HepG2 (cell line): Measurements from ENCODE around the gene THADA. TPM values are rescaled to one million over a fixed set of nuclear protein-coding genes. Genes with fewer than 3 reads are reported as not detected.
A peak's percentile ranks its signal among the peaks of the same experiment; 100 is the strongest.

Experiments used
- ARNTL ChIP-seq: sonication (generic); formaldehyde crosslinking; IDR thresholded peaks from 2 replicates; pipeline ENCODE4 v1.4.0; 2020; ENCODE audit warnings: mild to moderate bottlenecking, missing genetic modification reagents
- GPBP1L1 ChIP-seq: sonication (generic); formaldehyde crosslinking; IDR thresholded peaks from 2 replicates; pipeline ENCODE4 v1.5.0; 2020; ENCODE audit warnings: mild to moderate bottlenecking, missing genetic modification reagents
- HOXA3 ChIP-seq: sonication (generic); formaldehyde crosslinking; IDR thresholded peaks from 2 replicates; pipeline ENCODE4 v1.5.0; 2020; ENCODE audit warnings: missing genetic modification reagents
- MTF1 ChIP-seq: sonication (generic); formaldehyde crosslinking; IDR thresholded peaks from 2 replicates; pipeline ENCODE4 v1.5.0; 2020; ENCODE audit warnings: missing genetic modification reagents
- MYC ChIP-seq: sonication (generic); formaldehyde crosslinking; IDR thresholded peaks from 2 replicates; pipeline ENCODE4 v1.9.0; 2021; ENCODE audit warnings: missing genetic modification reagents, borderline replicate concordance
- POLR2A ChIP-seq, 2 experiments: IDR thresholded peaks; 2 replicates each; pipeline ENCODE4 v1.6.1; 2011; ENCODE audit warnings: low read depth in 2 of 2, low read length in 2 of 2, mild to moderate bottlenecking in 1 of 2, moderate library complexity in 1 of 2; ENCODE audit not compliant: insufficient read depth in 1 of 2
- POLR2AphosphoS5 ChIP-seq: IDR thresholded peaks from 2 replicates; pipeline ENCODE4 v1.6.1; 2012; ENCODE audit warnings: low read depth, low read length
- RXRB ChIP-seq: IDR thresholded peaks from 2 replicates; pipeline ENCODE4 v1.6.1; 2016; ENCODE audit warnings: borderline replicate concordance, missing genetic modification reagents, missing compliant biosample characterization
- SP1 ChIP-seq, 2 experiments: fragments of 450-650 bp in 1 of 2; sonication (generic) in 1 of 2; formaldehyde crosslinking in 1 of 2; IDR thresholded peaks; 2 replicates each; pipeline versions ENCODE4 v1.4.0 to v1.6.1; 2016 to 2020; ENCODE audit warnings: missing genetic modification reagents in 1 of 2
- SYNCRIP ChIP-seq: fragments of 200-400 bp; formaldehyde crosslinking; IDR thresholded peaks from 2 replicates; pipeline ENCODE4 v1.6.1; 2018; ENCODE audit warnings: mild to moderate bottlenecking, low read depth, low read length; ENCODE audit not compliant: insufficient read depth
- ZFP90 ChIP-seq: sonication (generic); formaldehyde crosslinking; IDR thresholded peaks from 2 replicates; pipeline ENCODE4 v1.8.0; 2022; ENCODE audit warnings: missing genetic modification reagents, mild to moderate bottlenecking, inconsistent platforms, borderline replicate concordance
- ZNF160 ChIP-seq: sonication (generic); formaldehyde crosslinking; IDR thresholded peaks from 2 replicates; pipeline ENCODE4 v1.8.0; 2022; ENCODE audit warnings: mild to moderate bottlenecking, inconsistent platforms, missing genetic modification reagents
- ZNF234 ChIP-seq: sonication (generic); formaldehyde crosslinking; conservative IDR thresholded peaks from 2 replicates; pipeline ENCODE4 v1.5.1; 2020; ENCODE audit warnings: mild to moderate bottlenecking, missing genetic modification reagents
- ZNF589 ChIP-seq: sonication (generic); formaldehyde crosslinking; conservative IDR thresholded peaks from 2 replicates; pipeline ENCODE4 v1.8.0; 2022; ENCODE audit warnings: mild to moderate bottlenecking, moderate library complexity, missing genetic modification reagents
- ZNF772 ChIP-seq: sonication (generic); formaldehyde crosslinking; IDR thresholded peaks from 2 replicates; pipeline ENCODE4 v1.5.0; 2020; ENCODE audit warnings: mild to moderate bottlenecking, missing genetic modification reagents
- ZNF841 ChIP-seq: sonication (generic); formaldehyde crosslinking; IDR thresholded peaks from 2 replicates; pipeline ENCODE4 v1.8.1; 2023; ENCODE audit warnings: missing genetic modification reagents, borderline replicate concordance
- polyA plus RNA-seq, 8 experiments: library from polyadenylated mRNA; depleted of rRNA in 3 of 8; stranded (reverse) in 7 of 8; unstranded in 1 of 8; fragments of >200 nt; fragmentation: Illumina TruSeq in 4 of 8; extraction: Trizol in 4 of 8; gene quantifications; 2 replicates each; pipeline versions ENCODE4 v1.2.1 to v1.2.3, GENCODE V29; 2011 to 2016; ENCODE audit warnings: low read depth in 4 of 8, missing spikeins in 1 of 8, mixed read lengths in 1 of 8; ENCODE audit not compliant: insufficient read depth in 1 of 8
- total RNA-seq, 5 experiments: library from RNA; depleted of rRNA; stranded (reverse); fragments of >200 nt; fragmentation: Illumina TruSeq; extraction: Trizol; gene quantifications; 2 replicates each; pipeline ENCODE4 v1.2.3, GENCODE V29; 2016; ENCODE audit warnings: low read depth in 1 of 5
- TF ChIP-seq, protein P1 (sequence below): sonication (generic); formaldehyde crosslinking; IDR thresholded peaks from 2 replicates; pipeline ENCODE4 v1.5.0; 2020; ENCODE audit warnings: mild to moderate bottlenecking, missing genetic modification reagents, borderline replicate concordance
- TF ChIP-seq, protein P2 (sequence below): sonication (generic); formaldehyde crosslinking; IDR thresholded peaks from 2 replicates; pipeline ENCODE4 v1.5.0; 2020; ENCODE audit warnings: missing genetic modification reagents
- TF ChIP-seq, protein P3 (sequence below): sonication (generic); formaldehyde crosslinking; IDR thresholded peaks from 2 replicates; pipeline ENCODE4 v1.4.0; 2020; ENCODE audit warnings: missing genetic modification reagents, mild to moderate bottlenecking, borderline replicate concordance
- TF ChIP-seq, protein P4 (sequence below), 2 experiments: fragments of 450-650 bp in 1 of 2; sonication (generic) in 1 of 2; formaldehyde crosslinking; IDR thresholded peaks; 2 replicates each; pipeline versions ENCODE4 v1.5.0 to v1.8.0; 2020 to 2022; ENCODE audit warnings: mild to moderate bottlenecking in 1 of 2, missing genetic modification reagents in 1 of 2

Gene THADA
- total and polyA plus RNA-seq, 2 of the 13 experiments (the other 11 are each of a cell fraction or from before 2014, with no cell fraction given), result 12.7 to 21.7 TPM

GRCh38 chr2:43612944-43613343 lies 17.1 kb upstream of the THADA start (continued):
- TF ChIP-seq, protein P1, sequence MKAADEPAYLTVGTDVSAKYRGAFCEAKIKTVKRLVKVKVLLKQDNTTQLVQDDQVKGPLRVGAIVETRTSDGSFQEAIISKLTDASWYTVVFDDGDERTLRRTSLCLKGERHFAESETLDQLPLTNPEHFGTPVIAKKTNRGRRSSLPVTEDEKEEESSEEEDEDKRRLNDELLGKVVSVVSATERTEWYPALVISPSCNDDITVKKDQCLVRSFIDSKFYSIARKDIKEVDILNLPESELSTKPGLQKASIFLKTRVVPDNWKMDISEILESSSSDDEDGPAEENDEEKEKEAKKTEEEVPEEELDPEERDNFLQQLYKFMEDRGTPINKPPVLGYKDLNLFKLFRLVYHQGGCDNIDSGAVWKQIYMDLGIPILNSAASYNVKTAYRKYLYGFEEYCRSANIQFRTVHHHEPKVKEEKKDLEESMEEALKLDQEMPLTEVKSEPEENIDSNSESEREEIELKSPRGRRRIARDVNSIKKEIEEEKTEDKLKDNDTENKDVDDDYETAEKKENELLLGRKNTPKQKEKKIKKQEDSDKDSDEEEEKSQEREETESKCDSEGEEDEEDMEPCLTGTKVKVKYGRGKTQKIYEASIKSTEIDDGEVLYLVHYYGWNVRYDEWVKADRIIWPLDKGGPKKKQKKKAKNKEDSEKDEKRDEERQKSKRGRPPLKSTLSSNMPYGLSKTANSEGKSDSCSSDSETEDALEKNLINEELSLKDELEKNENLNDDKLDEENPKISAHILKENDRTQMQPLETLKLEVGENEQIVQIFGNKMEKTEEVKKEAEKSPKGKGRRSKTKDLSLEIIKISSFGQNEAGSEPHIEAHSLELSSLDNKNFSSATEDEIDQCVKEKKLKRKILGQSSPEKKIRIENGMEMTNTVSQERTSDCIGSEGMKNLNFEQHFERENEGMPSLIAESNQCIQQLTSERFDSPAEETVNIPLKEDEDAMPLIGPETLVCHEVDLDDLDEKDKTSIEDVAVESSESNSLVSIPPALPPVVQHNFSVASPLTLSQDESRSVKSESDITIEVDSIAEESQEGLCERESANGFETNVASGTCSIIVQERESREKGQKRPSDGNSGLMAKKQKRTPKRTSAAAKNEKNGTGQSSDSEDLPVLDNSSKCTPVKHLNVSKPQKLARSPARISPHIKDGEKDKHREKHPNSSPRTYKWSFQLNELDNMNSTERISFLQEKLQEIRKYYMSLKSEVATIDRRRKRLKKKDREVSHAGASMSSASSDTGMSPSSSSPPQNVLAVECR (CRISPR knock-in tag), result peak; percentile 30; the same call in 1 of the 2 replicates
- TF ChIP-seq GPBP1L1 (CRISPR knock-in tag), result no peak
- TF ChIP-seq SP1 (IDR thresholded peaks at IDR 0.05), result no peak
- TF ChIP-seq SP1 (CRISPR knock-in tag; IDR thresholded peaks at IDR 0.05), result no peak
- TF ChIP-seq POLR2AphosphoS5, result no peak
- no peak for TF ChIP-seq POLR2A (IDR thresholded peaks at IDR 0.05; ENCODE audit: insufficient read depth in 1 of 2, low read depth in 2 of 2, low read length in 2 of 2)
- TF ChIP-seq MTF1 (CRISPR knock-in tag), result no peak
- TF ChIP-seq, protein P2, sequence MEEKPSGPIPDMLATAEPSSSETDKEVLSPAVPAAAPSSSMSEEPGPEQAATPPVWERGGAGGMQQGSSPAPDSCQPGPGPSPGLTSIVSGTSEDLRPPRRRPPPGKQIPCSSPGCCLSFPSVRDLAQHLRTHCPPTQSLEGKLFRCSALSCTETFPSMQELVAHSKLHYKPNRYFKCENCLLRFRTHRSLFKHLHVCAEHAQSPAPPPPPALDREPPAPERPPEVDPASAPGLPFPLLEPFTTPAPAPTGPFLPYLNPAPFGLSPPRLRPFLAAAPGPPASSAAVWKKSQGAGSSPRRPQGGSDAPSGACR, result no peak
- no peak for TF ChIP-seq RXRB
- TF ChIP-seq SYNCRIP, result no peak
- TF ChIP-seq ZNF772 (CRISPR knock-in tag), result no peak
- TF ChIP-seq ZFP90 (CRISPR knock-in tag), result no peak
- no peak for TF ChIP-seq ZNF589
- no peak for TF ChIP-seq ZNF234 (CRISPR knock-in tag)
- peak; percentile 38; the same call in 1 of the 2 replicates for TF ChIP-seq MYC (CRISPR knock-in tag)
- no peak for TF ChIP-seq ARNTL (CRISPR knock-in tag)
- TF ChIP-seq, protein P3, sequence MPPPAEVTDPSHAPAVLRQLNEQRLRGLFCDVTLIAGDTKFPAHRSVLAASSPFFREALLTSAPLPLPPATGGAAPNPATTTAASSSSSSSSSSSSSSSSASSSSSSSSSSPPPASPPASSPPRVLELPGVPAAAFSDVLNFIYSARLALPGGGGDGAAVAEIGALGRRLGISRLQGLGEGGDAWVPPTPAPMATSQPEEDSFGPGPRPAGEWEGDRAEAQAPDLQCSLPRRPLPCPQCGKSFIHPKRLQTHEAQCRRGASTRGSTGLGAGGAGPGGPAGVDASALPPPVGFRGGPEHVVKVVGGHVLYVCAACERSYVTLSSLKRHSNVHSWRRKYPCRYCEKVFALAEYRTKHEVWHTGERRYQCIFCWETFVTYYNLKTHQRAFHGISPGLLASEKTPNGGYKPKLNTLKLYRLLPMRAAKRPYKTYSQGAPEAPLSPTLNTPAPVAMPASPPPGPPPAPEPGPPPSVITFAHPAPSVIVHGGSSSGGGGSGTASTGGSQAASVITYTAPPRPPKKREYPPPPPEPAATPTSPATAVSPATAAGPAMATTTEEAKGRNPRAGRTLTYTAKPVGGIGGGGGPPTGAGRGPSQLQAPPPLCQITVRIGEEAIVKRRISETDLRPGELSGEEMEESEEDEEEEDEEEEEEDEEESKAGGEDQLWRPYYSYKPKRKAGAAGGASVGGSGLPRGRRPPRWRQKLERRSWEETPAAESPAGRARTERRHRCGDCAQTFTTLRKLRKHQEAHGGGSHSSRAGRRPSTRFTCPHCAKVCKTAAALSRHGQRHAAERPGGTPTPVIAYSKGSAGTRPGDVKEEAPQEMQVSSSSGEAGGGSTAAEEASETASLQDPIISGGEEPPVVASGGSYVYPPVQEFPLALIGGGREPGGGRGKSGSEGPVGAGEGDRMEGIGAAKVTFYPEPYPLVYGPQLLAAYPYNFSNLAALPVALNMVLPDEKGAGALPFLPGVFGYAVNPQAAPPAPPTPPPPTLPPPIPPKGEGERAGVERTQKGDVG (CRISPR knock-in tag), result no peak
- TF ChIP-seq ZNF841, result no peak
- TF ChIP-seq, protein P4, sequence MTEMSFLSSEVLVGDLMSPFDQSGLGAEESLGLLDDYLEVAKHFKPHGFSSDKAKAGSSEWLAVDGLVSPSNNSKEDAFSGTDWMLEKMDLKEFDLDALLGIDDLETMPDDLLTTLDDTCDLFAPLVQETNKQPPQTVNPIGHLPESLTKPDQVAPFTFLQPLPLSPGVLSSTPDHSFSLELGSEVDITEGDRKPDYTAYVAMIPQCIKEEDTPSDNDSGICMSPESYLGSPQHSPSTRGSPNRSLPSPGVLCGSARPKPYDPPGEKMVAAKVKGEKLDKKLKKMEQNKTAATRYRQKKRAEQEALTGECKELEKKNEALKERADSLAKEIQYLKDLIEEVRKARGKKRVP (CRISPR knock-in tag; IDR thresholded peaks at IDR 0.05), result peak in 1 of 2 experiments; percentile 6; a peak in 1 of 4 replicates
- no peak for TF ChIP-seq HOXA3
- TF ChIP-seq ZNF160 (CRISPR knock-in tag), result no peak
